ENCODE measurements around the gene NOP9.

- TF ChIP-seq, protein P1, sequence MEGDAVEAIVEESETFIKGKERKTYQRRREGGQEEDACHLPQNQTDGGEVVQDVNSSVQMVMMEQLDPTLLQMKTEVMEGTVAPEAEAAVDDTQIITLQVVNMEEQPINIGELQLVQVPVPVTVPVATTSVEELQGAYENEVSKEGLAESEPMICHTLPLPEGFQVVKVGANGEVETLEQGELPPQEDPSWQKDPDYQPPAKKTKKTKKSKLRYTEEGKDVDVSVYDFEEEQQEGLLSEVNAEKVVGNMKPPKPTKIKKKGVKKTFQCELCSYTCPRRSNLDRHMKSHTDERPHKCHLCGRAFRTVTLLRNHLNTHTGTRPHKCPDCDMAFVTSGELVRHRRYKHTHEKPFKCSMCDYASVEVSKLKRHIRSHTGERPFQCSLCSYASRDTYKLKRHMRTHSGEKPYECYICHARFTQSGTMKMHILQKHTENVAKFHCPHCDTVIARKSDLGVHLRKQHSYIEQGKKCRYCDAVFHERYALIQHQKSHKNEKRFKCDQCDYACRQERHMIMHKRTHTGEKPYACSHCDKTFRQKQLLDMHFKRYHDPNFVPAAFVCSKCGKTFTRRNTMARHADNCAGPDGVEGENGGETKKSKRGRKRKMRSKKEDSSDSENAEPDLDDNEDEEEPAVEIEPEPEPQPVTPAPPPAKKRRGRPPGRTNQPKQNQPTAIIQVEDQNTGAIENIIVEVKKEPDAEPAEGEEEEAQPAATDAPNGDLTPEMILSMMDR (IDR thresholded peaks at IDR 0.05): no peak
- TF ChIP-seq POLR2AphosphoS5 (IDR thresholded peaks at IDR 0.05) (no peak), POLR2A (IDR thresholded peaks at IDR 0.05) (no peak)
Measured at GRCh38 chr14:24349742-24350141, 50.1 kb downstream of the NOP9 start.
